Neural progenitor cell (in vitro differentiated cells): ENCODE measurements around the gene CRYBG3.
"Not testable (repeated sequence)": the region's sequence is repeated elsewhere in the genome, so short reads cannot be mapped to it uniquely, and the experiment has no call there.

Experiments
- EZH2 ChIP-seq: fragments of 200-600 bp; sonication (generic); IDR thresholded peaks from 2 replicates; pipeline ENCODE4 v1.6.1; 2017; ENCODE audit warnings: antibody characterized with exemption, mild to moderate bottlenecking, moderate library complexity
- EZH2phosphoT487 ChIP-seq: fragments of 200-600 bp; sonication (generic); IDR thresholded peaks from 2 replicates; pipeline ENCODE4 v1.6.1; 2017; ENCODE audit warnings: antibody characterized with exemption
- TF ChIP-seq, protein P1 (sequence below): fragments of 200-600 bp; sonication (generic); IDR thresholded peaks from 2 replicates; pipeline ENCODE4 v1.5.1; 2017; ENCODE audit warnings: antibody characterized with exemption, mild to moderate bottlenecking

DNA sequence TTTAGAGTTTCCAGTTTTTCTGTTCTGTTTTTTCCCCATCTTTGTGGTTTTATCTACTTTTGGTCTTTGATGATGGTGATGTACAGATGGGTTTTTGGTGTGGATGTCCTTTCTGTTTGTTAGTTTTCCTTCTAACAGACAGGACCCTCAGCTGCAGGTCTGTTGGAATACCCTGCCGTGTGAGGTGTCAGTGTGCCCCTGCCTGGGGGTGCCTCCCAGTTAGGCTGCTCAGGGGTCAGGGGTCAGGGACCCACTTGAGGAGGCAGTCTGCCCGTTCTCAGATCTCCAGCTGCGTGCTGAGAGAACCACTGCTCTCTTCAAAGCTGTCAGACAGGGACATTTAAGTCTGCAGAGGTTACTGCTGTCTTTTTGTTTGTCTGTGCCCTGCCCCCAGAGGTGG is 88.0 kb downstream of the CRYBG3 start:
- TF ChIP-seq, protein P1, sequence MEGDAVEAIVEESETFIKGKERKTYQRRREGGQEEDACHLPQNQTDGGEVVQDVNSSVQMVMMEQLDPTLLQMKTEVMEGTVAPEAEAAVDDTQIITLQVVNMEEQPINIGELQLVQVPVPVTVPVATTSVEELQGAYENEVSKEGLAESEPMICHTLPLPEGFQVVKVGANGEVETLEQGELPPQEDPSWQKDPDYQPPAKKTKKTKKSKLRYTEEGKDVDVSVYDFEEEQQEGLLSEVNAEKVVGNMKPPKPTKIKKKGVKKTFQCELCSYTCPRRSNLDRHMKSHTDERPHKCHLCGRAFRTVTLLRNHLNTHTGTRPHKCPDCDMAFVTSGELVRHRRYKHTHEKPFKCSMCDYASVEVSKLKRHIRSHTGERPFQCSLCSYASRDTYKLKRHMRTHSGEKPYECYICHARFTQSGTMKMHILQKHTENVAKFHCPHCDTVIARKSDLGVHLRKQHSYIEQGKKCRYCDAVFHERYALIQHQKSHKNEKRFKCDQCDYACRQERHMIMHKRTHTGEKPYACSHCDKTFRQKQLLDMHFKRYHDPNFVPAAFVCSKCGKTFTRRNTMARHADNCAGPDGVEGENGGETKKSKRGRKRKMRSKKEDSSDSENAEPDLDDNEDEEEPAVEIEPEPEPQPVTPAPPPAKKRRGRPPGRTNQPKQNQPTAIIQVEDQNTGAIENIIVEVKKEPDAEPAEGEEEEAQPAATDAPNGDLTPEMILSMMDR = not testable (repeated sequence)
- TF ChIP-seq EZH2phosphoT487, EZH2: not testable (repeated sequence)
